ENCODE results near the gene LRRC4C. TPM values are rescaled to one million over a fixed set of nuclear protein-coding genes. Genes with fewer than 3 reads are reported as not detected.
"Not testable (repeated sequence)": the region's sequence is repeated elsewhere in the genome, so short reads cannot be mapped to it uniquely, and the experiment has no call there.

The LRRC4C gene
- polyA plus RNA-seq, 3 donors: 13.3 to 16.6 (median 16.6) TPM

GRCh38 chr11:40924915-40925314, 534.5 kb downstream of the LRRC4C start:
- no peak for DNase-seq (ENCODE audit: low read depth in 3 of 3, low spot score in 2 of 3)

GRCh38 chr11:40921246-40921645, 538.2 kb downstream of the LRRC4C start:
- no peak for DNase-seq (ENCODE audit: low read depth in 3 of 3, low spot score in 2 of 3)

GRCh38 chr11:40910774-40911173, 548.7 kb downstream of the LRRC4C start:
- DNase-seq (ENCODE audit: low read depth in 3 of 3, low spot score in 2 of 3): not testable (repeated sequence)

- no peak for DNase-seq (ENCODE audit: low read depth in 3 of 3, low spot score in 2 of 3)
Measured at GRCh38 chr11:40894501-40894900, 565.0 kb downstream of the LRRC4C start.

- no peak for DNase-seq (ENCODE audit: low read depth in 3 of 3, low spot score in 2 of 3)
Measured at GRCh38 chr11:40885250-40885954, 574.0 kb downstream of the LRRC4C start.

DNA sequence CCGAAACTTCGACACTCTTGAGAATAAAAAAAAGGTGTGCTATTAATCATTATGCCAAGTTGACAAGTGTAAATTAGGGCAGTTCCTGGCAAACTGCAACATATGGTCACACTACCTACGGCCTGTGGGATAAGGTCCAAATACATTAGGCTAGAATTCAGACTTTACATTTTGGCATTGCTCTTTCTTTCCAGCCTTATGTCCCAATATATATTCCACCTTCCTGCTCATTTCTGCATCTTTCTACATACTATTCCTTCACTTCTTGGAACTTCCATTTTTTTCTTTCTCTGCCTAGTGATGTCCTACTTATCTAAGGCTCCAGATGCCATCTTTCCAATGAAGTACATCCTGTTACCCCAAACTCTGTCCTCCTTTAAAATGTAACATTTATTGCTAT, 577.2 kb downstream of the LRRC4C start:
- no peak for DNase-seq (ENCODE audit: low read depth in 3 of 3, low spot score in 2 of 3)

DNA sequence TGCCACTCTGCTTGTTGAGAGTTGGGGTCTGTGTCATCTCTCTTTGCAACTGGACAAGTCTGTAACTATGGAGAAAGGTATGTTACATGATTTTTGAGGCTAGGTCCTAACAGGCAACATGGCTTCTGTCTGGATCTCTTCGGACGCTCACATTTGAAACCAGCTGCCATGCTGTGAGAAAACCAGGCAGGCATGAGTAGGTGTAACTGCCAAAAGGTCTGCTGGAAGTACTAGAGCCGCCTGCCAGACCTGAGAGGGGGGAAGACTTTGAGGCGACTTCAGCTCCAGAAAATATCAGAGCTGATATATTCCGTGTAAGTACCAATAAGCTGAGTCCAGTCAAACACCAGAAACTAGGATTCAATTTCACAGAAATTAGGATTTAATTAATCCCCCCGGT, 579.5 kb downstream of the LRRC4C start:
- DNase-seq (ENCODE audit: low read depth in 3 of 3, low spot score in 2 of 3): no peak

DNA sequence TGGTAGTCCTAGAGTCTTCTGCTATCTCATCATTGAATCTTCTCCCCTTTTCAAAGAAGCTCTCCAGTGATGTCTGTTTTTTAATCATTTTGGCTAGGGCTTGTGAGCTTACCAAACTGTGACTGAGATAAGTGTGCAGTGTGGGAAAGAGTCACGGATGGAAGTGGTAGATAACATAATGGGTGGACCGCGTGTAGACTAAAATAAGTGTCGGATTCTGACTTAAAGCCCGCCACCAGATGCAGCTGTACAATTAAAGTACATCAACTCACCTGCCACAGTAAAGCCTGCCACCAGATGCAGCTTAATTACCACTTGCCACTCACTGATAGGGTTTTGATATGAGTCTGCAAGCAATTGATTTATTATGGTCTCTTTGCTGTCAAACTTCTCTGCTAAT, 581.5 kb downstream of the LRRC4C start:
- no peak for DNase-seq (ENCODE audit: low read depth in 3 of 3, low spot score in 2 of 3)

DNA sequence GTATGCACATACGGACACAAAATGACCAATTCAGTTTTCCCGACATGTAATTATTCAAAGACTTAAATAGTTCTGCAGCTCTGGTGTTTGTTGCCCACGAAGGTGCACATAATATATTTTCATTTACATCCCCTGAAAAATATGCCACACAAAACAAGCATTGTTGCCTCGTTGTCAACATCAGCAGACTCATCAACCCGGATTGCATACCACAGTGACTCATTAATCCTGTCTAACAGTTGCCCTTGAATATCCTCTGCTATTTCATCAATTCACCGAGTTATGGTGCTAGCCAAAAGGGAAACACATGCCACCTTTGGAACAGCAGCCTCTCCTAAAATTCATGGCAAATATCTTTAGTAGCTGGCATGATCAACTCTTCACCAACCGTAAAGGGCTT, 582.2 kb downstream of the LRRC4C start:
- no peak for DNase-seq (ENCODE audit: low read depth in 3 of 3, low spot score in 2 of 3)

- no peak for DNase-seq (ENCODE audit: low read depth in 3 of 3, low spot score in 2 of 3)
Measured at GRCh38 chr11:40867991-40868632, 591.3 kb downstream of the LRRC4C start.

- DNase-seq (ENCODE audit: low read depth in 3 of 3, low spot score in 2 of 3): not testable (repeated sequence)
Measured at GRCh38 chr11:40857754-40858153, 601.7 kb downstream of the LRRC4C start.

GRCh38 chr11:40842750-40843339, 616.6 kb downstream of the LRRC4C start:
- DNase-seq (ENCODE audit: low read depth in 3 of 3, low spot score in 2 of 3): no peak

GRCh38 chr11:40841231-40841630, 618.2 kb downstream of the LRRC4C start:
- DNase-seq (ENCODE audit: low read depth in 3 of 3, low spot score in 2 of 3): no peak

- no peak for DNase-seq (ENCODE audit: low read depth in 3 of 3, low spot score in 2 of 3)
Measured at GRCh38 chr11:40838181-40838683, 621.2 kb downstream of the LRRC4C start.

DNA sequence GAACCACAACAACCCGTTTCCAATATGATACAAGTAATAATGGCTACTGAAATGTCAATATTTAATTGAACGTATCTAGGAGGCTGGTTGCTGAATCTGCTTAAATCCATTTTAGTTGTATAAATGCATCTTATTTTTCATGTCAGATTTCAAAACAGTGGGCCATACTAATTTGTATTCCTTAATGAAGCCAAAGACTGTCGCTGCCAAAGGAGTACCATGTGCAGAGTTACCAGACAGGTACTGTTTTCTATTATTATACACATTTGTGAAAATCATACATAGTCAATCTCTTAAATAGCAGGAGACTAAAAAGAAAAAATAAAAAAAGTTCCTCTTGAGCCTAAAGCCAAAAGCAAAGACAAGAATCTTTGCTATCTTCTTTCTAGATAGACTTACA, 632.3 kb downstream of the LRRC4C start:
- DNase-seq (ENCODE audit: low read depth in 3 of 3, low spot score in 2 of 3): no peak

GRCh38 chr11:40826601-40827000, 632.9 kb downstream of the LRRC4C start:
- DNase-seq (ENCODE audit: low read depth in 3 of 3, low spot score in 2 of 3): no peak

GRCh38 chr11:40825201-40825834, 634.1 kb downstream of the LRRC4C start:
- DNase-seq (ENCODE audit: low read depth in 3 of 3, low spot score in 2 of 3): no peak

GRCh38 chr11:40819230-40819629, 640.2 kb downstream of the LRRC4C start:
- DNase-seq (ENCODE audit: low read depth in 3 of 3, low spot score in 2 of 3): no peak

DNA sequence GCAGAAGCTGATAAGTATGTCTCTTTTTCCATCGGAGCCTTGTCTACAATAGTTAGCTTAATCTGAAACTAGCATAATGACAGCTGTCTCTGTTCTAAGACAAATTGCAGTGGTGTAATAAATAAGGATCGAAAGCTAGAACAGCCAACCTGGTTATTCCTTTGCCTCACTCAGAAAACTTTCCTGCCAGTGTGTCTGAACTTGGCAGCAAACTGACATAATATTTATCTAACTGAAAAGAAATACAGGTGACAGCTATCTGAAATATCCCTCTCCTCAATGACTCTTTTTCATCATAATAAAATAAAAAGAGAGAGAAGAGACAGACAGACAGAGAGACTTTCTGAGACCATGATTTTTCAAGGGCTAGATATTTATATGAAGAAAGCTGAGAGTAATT, 642.5 kb downstream of the LRRC4C start:
- DNase-seq (ENCODE audit: low read depth in 3 of 3, low spot score in 2 of 3): no peak

- no peak for DNase-seq (ENCODE audit: low read depth in 3 of 3, low spot score in 2 of 3)
Measured at GRCh38 chr11:40797981-40798380, 661.5 kb downstream of the LRRC4C start.

- no peak for DNase-seq (ENCODE audit: low read depth in 3 of 3, low spot score in 2 of 3)
Measured at GRCh38 chr11:40787224-40787623, 672.2 kb downstream of the LRRC4C start.
